ENCODE data around the gene LRRC31.

LRRC31 gene

DNA sequence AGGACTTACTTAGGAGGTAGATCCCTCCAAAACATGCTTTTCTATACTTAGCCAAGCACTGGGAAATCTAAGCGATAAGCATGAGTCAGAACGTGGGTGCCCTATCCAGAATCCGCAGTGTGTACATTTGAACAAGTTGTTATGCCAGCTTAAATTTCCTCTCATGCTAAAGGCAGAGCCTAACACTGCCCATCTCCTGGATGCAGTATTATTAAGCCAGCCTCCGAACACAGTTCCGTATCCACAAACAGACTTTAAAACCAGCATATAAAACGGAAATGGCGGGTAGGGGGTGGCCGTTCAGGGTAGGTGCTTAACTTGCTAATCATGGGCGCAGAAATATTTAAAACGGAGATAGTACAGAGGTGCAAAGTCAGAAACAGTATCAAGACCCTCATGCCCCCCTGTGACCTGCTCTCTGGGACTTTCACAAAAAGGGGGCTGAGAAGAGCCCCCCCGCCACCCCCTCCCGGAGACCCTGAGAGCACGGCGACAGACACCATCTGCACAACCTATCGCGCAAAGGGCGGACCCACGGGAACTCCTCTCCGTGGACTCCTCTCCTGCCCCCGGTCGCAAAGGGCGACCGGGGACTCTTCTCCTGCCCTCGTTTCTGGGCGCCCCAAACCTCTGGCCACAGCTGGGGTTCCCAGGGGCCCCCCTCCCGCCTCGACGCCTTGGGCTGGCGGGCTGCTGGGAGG, 58.0 kb downstream of the LRRC31 start:
- peak overlapping the region; percentile 82 for H3K27ac ChIP-seq (ENCODE audit: low read depth, low read length)

DNA sequence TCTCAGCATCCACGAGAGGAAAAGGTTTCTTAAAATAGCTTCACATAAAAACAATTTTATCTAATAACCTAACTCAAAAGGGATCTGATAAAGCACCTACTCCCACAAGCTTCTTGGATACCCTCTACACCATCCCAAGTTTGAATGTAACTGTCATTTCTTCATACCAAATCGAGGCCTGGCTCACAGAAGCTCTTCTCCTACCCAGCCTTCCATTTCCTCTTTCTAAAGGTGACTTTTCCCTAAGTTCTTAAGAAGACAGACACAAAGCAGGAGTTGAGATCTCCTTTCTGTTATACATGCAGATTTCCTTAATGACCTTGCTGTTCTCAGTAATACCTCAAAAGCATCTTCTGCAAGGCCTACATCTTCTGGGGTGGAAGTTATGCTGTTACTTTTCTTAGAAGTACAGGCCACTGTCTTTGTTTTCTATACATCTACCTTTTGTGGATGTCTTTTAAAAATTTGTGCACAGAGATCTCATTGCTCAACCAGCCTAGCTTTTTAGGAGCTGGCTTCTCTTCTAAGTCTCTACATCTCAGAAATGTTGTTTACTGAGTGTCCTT, 60.4 kb downstream of the LRRC31 start:
- peaks cover 15% of the 10 kb centered on the region for H3K4me1 ChIP-seq (ENCODE audit: insufficient read depth, low read length)
- no peak overlapping the region for H3K4me3 ChIP-seq (ENCODE audit: low read depth in 1 of 2, low read length in 2 of 2)
- no peaks in the 10 kb centered on the region for H3K36me3 ChIP-seq (ENCODE audit: insufficient read depth, low read length)
- no peak overlapping the region for H3K9ac ChIP-seq (ENCODE audit: low read length)
- H3K9me3 ChIP-seq (ENCODE audit: low read length): no peaks in the 10 kb centered on the region
- no peaks in the 10 kb centered on the region for H3K27me3 ChIP-seq (ENCODE audit: control insufficient read depth in 1 of 2, insufficient read depth in 2 of 2, low read length in 2 of 2)
- H3K27ac ChIP-seq (ENCODE audit: low read depth, low read length): no peak overlapping the region

More for the DNA sequence above, 58.0 kb downstream of the LRRC31 start:
- Histone ChIP-seq H3K36me3 (ENCODE audit: insufficient read depth, low read length) (no peaks in the 10 kb centered on the region), H3K27me3 (ENCODE audit: control insufficient read depth in 1 of 2, insufficient read depth in 2 of 2, low read length in 2 of 2) (no peaks in the 10 kb centered on the region), H3K9me3 (ENCODE audit: low read length) (no peaks in the 10 kb centered on the region), H3K4me1 (ENCODE audit: insufficient read depth, low read length) (peaks cover 15% of the 10 kb centered on the region), H3K4me3 (ENCODE audit: low read depth in 1 of 2, low read length in 2 of 2) (peak overlapping the region; percentile 73 to 82), H3K9ac (ENCODE audit: low read length) (peak overlapping the region; percentile 66)

DNA sequence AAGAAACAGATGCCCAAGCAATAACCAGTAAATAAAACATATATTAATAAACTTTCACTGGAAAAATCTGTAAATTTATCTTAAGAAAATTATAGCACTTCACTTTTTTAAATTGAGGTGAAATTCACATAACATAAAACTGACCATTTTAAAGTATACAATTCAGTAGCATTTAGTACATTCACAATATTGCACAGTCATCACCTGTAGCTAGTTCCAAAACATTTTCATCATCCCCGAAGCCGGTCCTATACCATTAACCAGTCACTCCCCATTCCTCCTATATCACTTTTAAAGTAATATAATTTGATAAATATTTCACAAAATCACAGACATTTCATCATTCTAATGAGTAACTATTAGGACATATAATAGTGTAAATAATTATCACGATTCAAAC, 65.1 kb downstream of the LRRC31 start:
- H3K4me1 ChIP-seq (ENCODE audit: insufficient read depth, low read length): no peaks in the 10 kb centered on the region
- no peak overlapping the region for H3K4me3 ChIP-seq (ENCODE audit: low read depth in 1 of 2, low read length in 2 of 2)
- no peak overlapping the region for H3K27ac ChIP-seq (ENCODE audit: low read depth, low read length)
- H3K9ac ChIP-seq (ENCODE audit: low read length): no peak overlapping the region
- peaks cover 4% of the 10 kb centered on the region for H3K36me3 ChIP-seq (ENCODE audit: insufficient read depth, low read length)
- H3K9me3 ChIP-seq (ENCODE audit: low read length): no peaks in the 10 kb centered on the region
- no peaks in the 10 kb centered on the region for H3K27me3 ChIP-seq (ENCODE audit: control insufficient read depth in 1 of 2, insufficient read depth in 2 of 2, low read length in 2 of 2)

DNA sequence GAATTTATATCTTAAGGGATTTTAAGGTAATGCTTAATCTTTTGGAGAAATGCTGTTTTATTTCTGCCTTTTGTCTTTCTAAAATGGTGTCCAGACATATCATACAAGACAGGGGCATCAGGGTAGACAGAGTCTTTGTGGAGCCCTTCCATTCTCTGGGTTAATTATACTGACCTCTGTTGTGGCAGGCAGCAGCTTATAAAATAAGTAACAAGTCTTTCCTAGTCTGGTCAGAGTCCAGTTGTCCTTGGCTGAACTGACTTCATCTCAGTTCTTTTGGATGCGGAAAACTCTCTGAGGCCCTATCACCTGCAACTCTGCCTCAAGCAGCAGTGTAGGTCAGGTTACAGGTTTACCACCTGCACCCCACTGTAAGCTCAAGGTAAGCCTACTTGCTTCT, 77.4 kb downstream of the LRRC31 start:
- Histone ChIP-seq H3K9me3 (ENCODE audit: low read length) (no peaks in the 10 kb centered on the region), H3K27ac (ENCODE audit: low read depth, low read length) (no peak overlapping the region), H3K4me1 (ENCODE audit: insufficient read depth, low read length) (no peaks in the 10 kb centered on the region), H3K36me3 (ENCODE audit: insufficient read depth, low read length) (peaks cover 28% of the 10 kb centered on the region), H3K9ac (ENCODE audit: low read length) (no peak overlapping the region), H3K4me3 (ENCODE audit: low read depth in 1 of 2, low read length in 2 of 2) (no peak overlapping the region), H3K27me3 (ENCODE audit: control insufficient read depth in 1 of 2, insufficient read depth in 2 of 2, low read length in 2 of 2) (no peaks in the 10 kb centered on the region)

DNA sequence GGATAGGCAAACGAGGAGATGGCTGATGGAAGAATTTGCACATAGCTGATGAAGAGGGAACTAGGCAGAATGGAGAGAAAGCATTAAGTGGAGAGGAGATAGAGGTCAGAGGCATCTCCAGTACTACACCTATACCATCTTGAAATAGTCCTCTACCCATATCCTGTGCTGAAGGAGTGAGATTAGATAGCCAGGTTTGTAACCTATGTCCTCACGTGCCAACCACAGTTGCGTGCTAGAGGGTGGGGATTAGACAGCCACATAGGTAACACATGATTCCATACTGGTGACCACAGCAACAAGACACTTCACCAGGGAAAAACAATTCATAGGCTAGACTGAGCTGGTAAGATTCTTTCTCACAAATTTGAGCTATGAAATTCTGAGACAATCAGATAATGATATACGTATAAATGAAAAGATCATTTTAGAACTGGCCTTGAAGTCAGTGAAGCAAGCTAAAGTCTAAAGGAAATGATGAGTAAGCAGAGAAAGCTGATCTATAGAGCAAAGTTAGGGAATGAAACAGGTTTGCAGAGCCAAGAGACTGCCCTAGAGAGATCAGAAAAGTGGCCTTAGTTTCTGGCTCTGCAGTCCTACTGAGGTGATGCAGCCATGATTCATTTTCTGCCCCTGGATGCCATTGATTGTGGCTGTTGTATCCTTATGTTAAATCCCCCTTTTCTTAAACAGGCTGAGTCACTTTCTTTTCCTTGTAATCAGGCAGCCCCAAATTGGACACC, 78.9 kb downstream of the LRRC31 start:
- Histone ChIP-seq H3K4me3 (ENCODE audit: low read depth in 1 of 2, low read length in 2 of 2) (no peak overlapping the region), H3K27ac (ENCODE audit: low read depth, low read length) (no peak overlapping the region), H3K4me1 (ENCODE audit: insufficient read depth, low read length) (no peaks in the 10 kb centered on the region), H3K36me3 (ENCODE audit: insufficient read depth, low read length) (peaks cover 37% of the 10 kb centered on the region), H3K27me3 (ENCODE audit: control insufficient read depth in 1 of 2, insufficient read depth in 2 of 2, low read length in 2 of 2) (no peaks in the 10 kb centered on the region), H3K9me3 (ENCODE audit: low read length) (no peaks in the 10 kb centered on the region), H3K9ac (ENCODE audit: low read length) (no peak overlapping the region)

DNA sequence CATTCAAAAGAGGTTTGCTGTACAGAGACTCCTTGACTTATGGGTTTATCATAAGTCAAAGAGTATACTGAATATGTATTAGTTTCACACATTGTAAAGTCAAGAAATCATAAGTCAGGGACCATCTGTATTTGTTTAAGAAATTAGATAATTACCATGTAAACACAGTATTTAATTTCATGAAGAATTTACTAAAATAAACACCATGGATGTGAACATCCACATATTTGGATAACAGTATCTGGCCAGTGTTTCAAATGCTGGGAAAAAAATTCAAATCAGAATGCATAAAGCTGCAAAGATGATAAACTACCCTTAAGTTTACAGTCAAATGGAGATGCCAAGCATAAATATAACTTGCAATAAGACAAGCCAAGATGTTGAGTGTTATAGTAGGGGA, 79.5 kb downstream of the LRRC31 start:
- H3K9me3 ChIP-seq (ENCODE audit: low read length): no peaks in the 10 kb centered on the region
- H3K27me3 ChIP-seq (ENCODE audit: control insufficient read depth in 1 of 2, insufficient read depth in 2 of 2, low read length in 2 of 2): no peaks in the 10 kb centered on the region
- H3K9ac ChIP-seq (ENCODE audit: low read length): no peak overlapping the region
- H3K4me1 ChIP-seq (ENCODE audit: insufficient read depth, low read length): no peaks in the 10 kb centered on the region
- H3K27ac ChIP-seq (ENCODE audit: low read depth, low read length): no peak overlapping the region
- H3K4me3 ChIP-seq (ENCODE audit: low read depth in 1 of 2, low read length in 2 of 2): no peak overlapping the region
- peaks cover 42% of the 10 kb centered on the region for H3K36me3 ChIP-seq (ENCODE audit: insufficient read depth, low read length)
